ENCODE results near the gene SLC26A11. TPM values are rescaled to one million over a fixed set of nuclear protein-coding genes. Genes with fewer than 3 reads are reported as not detected.

The SLC26A11 gene
- total RNA-seq, 4 donors from 2014 or later = 2.6 to 3.3 (median 3.1) TPM

GRCh38 chr17:80268427-80268826 lies 48.2 kb downstream of the SLC26A11 start:
- DNase-seq (no peak), ATAC-seq (no peak)
- Histone ChIP-seq H3K4me3 (no peak overlapping the region), H3K36me3 (peaks cover 0 to 16% of the 10 kb centered on the region in 2 donors), H3K9me3 (no peaks in the 10 kb centered on the region), H3K4me1 (peaks cover 6 to 8% of the 10 kb centered on the region in 2 donors), H3K27ac (no peak overlapping the region), H3K27me3 (no peaks in the 10 kb centered on the region)
- in situ Hi-C loops (cut with MboI; ENCODE audit: low sequenced_read_pairs in 4 of 4) = no loop called here
- TF ChIP-seq POLR2A (IDR thresholded peaks at IDR 0.05) (no peak), CTCF (IDR thresholded peaks at IDR 0.05 in 4 of 5, conservative IDR thresholded peaks at IDR 0.05 in 1 of 5) (no peak)
- intact Hi-C loops (cut with DNase I; ENCODE audit: low total_unique reads) = loop anchor here (10.0 kb wide), 1 partner anchor 264 kb away; no protein-coding TSS in a partner anchor

GRCh38 chr17:80269405-80269807 lies 49.2 kb downstream of the SLC26A11 start:
- no peaks in the 10 kb centered on the region for H3K27me3 ChIP-seq
- H3K4me1 ChIP-seq = no peaks in the 10 kb centered on the region
- no peaks in the 10 kb centered on the region for H3K9me3 ChIP-seq
- no peak overlapping the region for H3K4me3 ChIP-seq
- H3K27ac ChIP-seq = no peak overlapping the region
- ATAC-seq (no peak), DNase-seq (no peak)
- TF ChIP-seq CTCF (IDR thresholded peaks at IDR 0.05 in 4 of 5, conservative IDR thresholded peaks at IDR 0.05 in 1 of 5) = no peak
- no peak for TF ChIP-seq POLR2A (IDR thresholded peaks at IDR 0.05)
- intact Hi-C loops (cut with DNase I; ENCODE audit: low total_unique reads) (loop anchor here (10.0 kb wide), 1 partner anchor 265 kb away; no protein-coding TSS in a partner anchor), in situ Hi-C loops (cut with MboI; ENCODE audit: low sequenced_read_pairs in 4 of 4) (no loop called here)
- peaks cover 0 to 23% of the 10 kb centered on the region in 2 donors for H3K36me3 ChIP-seq

- no peak for ATAC-seq
- Histone ChIP-seq H3K27me3 (no peaks in the 10 kb centered on the region), H3K4me1 (no peaks in the 10 kb centered on the region), H3K4me3 (no peak overlapping the region), H3K36me3 (peaks cover 0 to 23% of the 10 kb centered on the region in 2 donors), H3K9me3 (no peaks in the 10 kb centered on the region), H3K27ac (no peak overlapping the region)
- intact Hi-C loops (cut with DNase I; ENCODE audit: low total_unique reads) = no loop called here
- TF ChIP-seq CTCF (IDR thresholded peaks at IDR 0.05 in 4 of 5, conservative IDR thresholded peaks at IDR 0.05 in 1 of 5) = no peak
- TF ChIP-seq POLR2A (IDR thresholded peaks at IDR 0.05) = no peak
- no peak for DNase-seq
- in situ Hi-C loops (cut with MboI; ENCODE audit: low sequenced_read_pairs in 4 of 4) = no loop called here
These were observed 49.9 kb downstream of the SLC26A11 start for GRCh38 chr17:80270104-80270503.

- Histone ChIP-seq H3K27ac (no peak overlapping the region), H3K4me1 (no peaks in the 10 kb centered on the region), H3K27me3 (no peaks in the 10 kb centered on the region), H3K36me3 (peaks cover 0 to 20% of the 10 kb centered on the region in 2 donors), H3K4me3 (no peak overlapping the region), H3K9me3 (no peaks in the 10 kb centered on the region)
- in situ Hi-C loops (cut with MboI; ENCODE audit: low sequenced_read_pairs in 4 of 4) = no loop called here
- intact Hi-C loops (cut with DNase I; ENCODE audit: low total_unique reads) = no loop called here
- no peak for TF ChIP-seq POLR2A (IDR thresholded peaks at IDR 0.05)
- no peak for TF ChIP-seq CTCF (IDR thresholded peaks at IDR 0.05 in 4 of 5, conservative IDR thresholded peaks at IDR 0.05 in 1 of 5)
- DNase-seq (no peak), ATAC-seq (no peak)
These were observed 50.6 kb downstream of the SLC26A11 start for GRCh38 chr17:80270836-80271235.

- no peaks in the 10 kb centered on the region for H3K4me1 ChIP-seq
- in situ Hi-C loops (cut with MboI; ENCODE audit: low sequenced_read_pairs in 4 of 4) (no loop called here), intact Hi-C loops (cut with DNase I; ENCODE audit: low total_unique reads) (no loop called here)
- TF ChIP-seq POLR2A (IDR thresholded peaks at IDR 0.05) (no peak), CTCF (IDR thresholded peaks at IDR 0.05 in 4 of 5, conservative IDR thresholded peaks at IDR 0.05 in 1 of 5) (no peak)
- H3K4me3 ChIP-seq = no peak overlapping the region
- ATAC-seq (no peak), DNase-seq (no peak)
- H3K36me3 ChIP-seq = peaks cover 0 to 18% of the 10 kb centered on the region in 2 donors
- no peaks in the 10 kb centered on the region for H3K27me3 ChIP-seq
- no peak overlapping the region for H3K27ac ChIP-seq
- H3K9me3 ChIP-seq = no peaks in the 10 kb centered on the region
These were observed 52.1 kb downstream of the SLC26A11 start for GRCh38 chr17:80272366-80272765.

Data from gastrocnemius medialis (tissue), 4 donors.